A673 (cell line): ENCODE data around the gene EFHC1. TPM values are rescaled to one million over a fixed set of nuclear protein-coding genes. Genes with fewer than 3 reads are reported as not detected.

Experiments used
- BruUV-seq: library from RNA; stranded (reverse); fragments of 400-500 nt; replicated peaks from 2 replicates; lab custom pipeline; 2021; lab: Mats Ljungman, UMichigan
- CTCF ChIA-PET: fragments of 300-600 bp; sonication (Branson Sonifier 250); formaldehyde crosslinking; loops from one replicate; lab custom pipeline; 2022; ENCODE audit warnings: antibody characterized with exemption; lab: Charles Lee
- POLR2A ChIA-PET: fragments of 300-600 bp; sonication (Branson Sonifier 250); formaldehyde crosslinking; loops from one replicate; lab custom pipeline; 2022; ENCODE audit warnings: antibody characterized with exemption; ENCODE audit not compliant: low non-redundant PET; lab: Charles Lee
- DNase-seq: peaks from one replicate; pipeline ENCODE4 v3.0.0-alpha.2; 2015; ENCODE audit warnings: low spot score
- H3K27ac ChIP-seq: fragments of 200-600 bp; sonication (generic); 2 replicates; pipeline ENCODE4 v1.5.1; 2016; ENCODE audit warnings: mixed run types, low read depth, mild to moderate bottlenecking, mixed read lengths, antibody characterized with exemption, low read length; ENCODE audit not compliant: poor library complexity, severe bottlenecking
- H3K27me3 ChIP-seq: fragments of 200-600 bp; sonication (generic); replicated peaks from 2 replicates; pipeline ENCODE4 v1.6.1; 2017; ENCODE audit warnings: mixed run types, low read depth, mild to moderate bottlenecking, mixed read lengths, antibody characterized with exemption, low read length; ENCODE audit not compliant: insufficient read depth, poor library complexity
- H3K36me3 ChIP-seq: fragments of 200-600 bp; sonication (generic); 2 replicates; pipeline ENCODE4 v1.6.1; 2016; ENCODE audit warnings: mixed run types, mild to moderate bottlenecking, mixed read lengths, antibody characterized with exemption, low read length; ENCODE audit not compliant: insufficient read depth, poor library complexity, severe bottlenecking
- H3K4me1 ChIP-seq: fragments of 200-600 bp; sonication (generic); 2 replicates; pipeline ENCODE4 v1.6.1; 2017; ENCODE audit warnings: mixed run types, mild to moderate bottlenecking, mixed read lengths, antibody characterized with exemption, low read length; ENCODE audit not compliant: insufficient read depth, poor library complexity, severe bottlenecking
- H3K4me3 ChIP-seq: fragments of 200-600 bp; sonication (generic); 2 replicates; pipeline ENCODE4 v1.5.1; 2016; ENCODE audit warnings: low read depth, mixed run types, mild to moderate bottlenecking, mixed read lengths, low read length; ENCODE audit not compliant: poor library complexity, severe bottlenecking
- H3K9me3 ChIP-seq: fragments of 200-600 bp; sonication (generic); 2 replicates; pipeline ENCODE4 v1.6.1; 2016; ENCODE audit warnings: mixed run types, low read depth, mild to moderate bottlenecking, mixed read lengths, antibody characterized with exemption, low read length; ENCODE audit not compliant: poor library complexity, severe bottlenecking
- CTCF ChIP-seq: fragments of 300-800, 200-600 bp; sonication (generic); conservative IDR thresholded peaks from 2 replicates; pipeline ENCODE4 v1.5.1; 2017; ENCODE audit warnings: low read depth, mild to moderate bottlenecking, antibody characterized with exemption, low read length, moderate library complexity, mixed read lengths
- EZH2 ChIP-seq: fragments of 200-600 bp; sonication (generic); IDR thresholded peaks from 2 replicates; pipeline ENCODE4 v1.6.1; 2017; ENCODE audit warnings: borderline replicate concordance, low read depth, mild to moderate bottlenecking, mixed read lengths, antibody characterized with exemption, low read length; ENCODE audit not compliant: poor library complexity, severe bottlenecking
- intact Hi-C: fragments of 100-400 bp; cut with micrococcal nuclease; formaldehyde crosslinking; loops from one replicate; pipeline ENCODE4 v1.10.0; 2022; ENCODE audit not compliant: unreplicated experiment
- total RNA-seq: library from RNA; stranded (reverse); gene quantifications from 2 replicates; pipeline ENCODE4 v1.2.3, GENCODE V29; 2021

EFHC1 gene
- total RNA-seq, 1 experiment from 2014 or later = 16.9 TPM

- ChIA-PET CTCF (interaction anchor here (0.5 kb wide), 1 partner anchor 24 kb away, joined by 6 read pairs; no protein-coding TSS in a partner anchor), POLR2A (interaction anchor here (0.5 kb wide), 1 partner anchor 8 kb away, joined by 13 read pairs; no protein-coding TSS in a partner anchor)
- Histone ChIP-seq H3K9me3 (no peaks in the 10 kb centered on the region), H3K4me3 (no peak overlapping the region), H3K4me1 (peaks cover 3% of the 10 kb centered on the region), H3K27ac (no peak overlapping the region), H3K27me3 (no peaks in the 10 kb centered on the region), H3K36me3 (no peaks in the 10 kb centered on the region)
- DNase-seq = no peak
- no TSS peak for BruUV-seq
- intact Hi-C loops = no loop called here
- no peak for TF ChIP-seq CTCF
- TF ChIP-seq EZH2 = no peak
These were observed 153.2 kb downstream of the EFHC1 start for GRCh38 chr6:52573295-52573694.

Other genes starting within 250 kb of the EFHC1 start
- gene IL17A, start 234.0 kb upstream of the EFHC1 start, total RNA-seq = not detected in 2 replicates
- not detected in 2 replicates for gene IL17F, start 175.8 kb upstream of the EFHC1 start, total RNA-seq
- 233 and 240 TPM in 2 replicates for gene MCM3, start 135.6 kb upstream of the EFHC1 start, total RNA-seq
- 1.5 and 3.8 TPM in 2 replicates for gene PAQR8, start 58.2 kb upstream of the EFHC1 start, total RNA-seq
- gene TRAM2, start 156.7 kb downstream of the EFHC1 start, total RNA-seq = 20.9 and 21.9 TPM in 2 replicates